Breast epithelium (tissue), 4 donors: Measurements from ENCODE around the gene SRRM3. TPM values are rescaled to one million over a fixed set of nuclear protein-coding genes. Genes with fewer than 3 reads are reported as not detected.
A peak's percentile ranks its signal among the peaks of the same experiment; 100 is the strongest.
"Not testable (repeated sequence)": the region's sequence is repeated elsewhere in the genome, so short reads cannot be mapped to it uniquely, and the experiment has no call there.

Experiments used
- DNase-seq, 2 donors: peaks; one replicate each; pipeline ENCODE4 v3.0.0-alpha.2; 2019; ENCODE audit warnings: low spot score in 2 of 2
- H3K27ac ChIP-seq, 2 donors: fragments of 200-600 bp; sonication (generic) in 1 of 2; one replicate each; pipeline ENCODE4 v1.5.1; 2016 to 2019; ENCODE audit warnings: mild to moderate bottlenecking in 1 of 2
- H3K27me3 ChIP-seq, 2 donors: fragments of 200-600 bp; sonication (generic) in 1 of 2; one replicate each; pipeline versions ENCODE4 v1.5.1 to v1.6.0; 2017 to 2019; ENCODE audit warnings: control low read depth in 1 of 2, mild to moderate bottlenecking in 1 of 2
- H3K36me3 ChIP-seq: fragments of 200-600 bp; one replicate; pipeline ENCODE4 v1.5.1; 2019
- H3K4me1 ChIP-seq, 2 donors: fragments of 200-600 bp; sonication (generic); one replicate each; pipeline ENCODE4 v1.5.1; 2016 to 2019; ENCODE audit warnings: control low read depth in 1 of 2
- H3K4me3 ChIP-seq, 3 donors: fragments of 200-600 bp; sonication (generic); 1 replicate in 2 of 3; 2 replicates in 1 of 3; pipeline ENCODE4 v1.5.1; 2016 to 2019; ENCODE audit warnings: mild to moderate bottlenecking in 3 of 3, moderate library complexity in 2 of 3
- H3K9me3 ChIP-seq, 2 donors: fragments of 200-600 bp; sonication (generic) in 1 of 2; one replicate each; pipeline ENCODE4 v1.5.1; 2016 to 2019; ENCODE audit warnings: control low read depth in 1 of 2
- CTCF ChIP-seq, 3 donors: fragments of 450-650 bp; IDR thresholded peaks; one replicate each; pipeline ENCODE4 v1.5.1; 2016 to 2017; ENCODE audit warnings: antibody characterized with exemption in 3 of 3, mild to moderate bottlenecking in 3 of 3, moderate library complexity in 3 of 3
- POLR2A ChIP-seq: fragments of 450-650 bp; IDR thresholded peaks from one replicate; pipeline ENCODE4 v1.6.1; 2016; ENCODE audit warnings: antibody characterized with exemption, mild to moderate bottlenecking, moderate library complexity
- POLR2AphosphoS5 ChIP-seq, 3 donors: sonication (generic); formaldehyde crosslinking; IDR thresholded peaks; one replicate each; pipeline ENCODE4 v1.6.1; 2017; ENCODE audit warnings: antibody characterized with exemption in 3 of 3
- intact Hi-C: fragments of 100-400 bp; cut with DNase I; formaldehyde crosslinking; loops from one replicate; pipeline ENCODE4 v1.15.1; 2023; ENCODE audit warnings: low total_unique reads
- total RNA-seq, 3 donors: library from RNA; depleted of rRNA; stranded (reverse); fragments of >200 nt; gene quantifications; one replicate each; pipeline ENCODE4 v1.1.0, GENCODE V29; 2016

Gene SRRM3
- total RNA-seq, 3 donors from 2014 or later = 3.4 to 7.9 (median 3.4) TPM

GRCh38 chr7:76333511-76334101, 131.9 kb downstream of the SRRM3 start:
- intact Hi-C loops = no loop called here
- Histone ChIP-seq H3K9me3 (no peaks in the 10 kb centered on the region), H3K4me1 (peaks cover 6 to 7% of the 10 kb centered on the region in 2 donors), H3K36me3 (no peaks in the 10 kb centered on the region), H3K27me3 (no peaks in the 10 kb centered on the region), H3K4me3 (no peak overlapping the region), H3K27ac (peak overlapping the region in 1 of 2 donors; percentile 4)
- DNase-seq = no peak
- TF ChIP-seq POLR2AphosphoS5 (IDR thresholded peaks at IDR 0.05) (peak in 1 of 3 donors; percentile 19), CTCF (IDR thresholded peaks at IDR 0.05) (no peak)

- H3K27me3 ChIP-seq = no peaks in the 10 kb centered on the region
- intact Hi-C loops = no loop called here
- H3K36me3 ChIP-seq = no peaks in the 10 kb centered on the region
- no peak overlapping the region for H3K27ac ChIP-seq
- no peaks in the 10 kb centered on the region for H3K9me3 ChIP-seq
- TF ChIP-seq CTCF (IDR thresholded peaks at IDR 0.05) (no peak), POLR2A (no peak), POLR2AphosphoS5 (IDR thresholded peaks at IDR 0.05) (no peak)
- no peak for DNase-seq
- peaks cover 6 to 7% of the 10 kb centered on the region in 2 donors for H3K4me1 ChIP-seq
- no peak overlapping the region for H3K4me3 ChIP-seq
Observed at GRCh38 chr7:76334320-76334967, 132.7 kb downstream of the SRRM3 start.

- H3K4me1 ChIP-seq, H3K9me3 ChIP-seq, DNase-seq, H3K36me3 ChIP-seq, H3K27ac ChIP-seq, H3K4me3 ChIP-seq, H3K27me3 ChIP-seq, intact Hi-C loops: not testable (repeated sequence)
Observed at GRCh38 chr7:76335417-76335816, 133.7 kb downstream of the SRRM3 start.

- no peak for DNase-seq
- H3K4me3 ChIP-seq = no peak overlapping the region
- no peaks in the 10 kb centered on the region for H3K27me3 ChIP-seq
- TF ChIP-seq POLR2A (no peak), CTCF (IDR thresholded peaks at IDR 0.05) (no peak), POLR2AphosphoS5 (IDR thresholded peaks at IDR 0.05) (no peak)
- no peaks in the 10 kb centered on the region for H3K36me3 ChIP-seq
- H3K4me1 ChIP-seq = peaks cover 6 to 7% of the 10 kb centered on the region in 2 donors
- intact Hi-C loops = no loop called here
- H3K27ac ChIP-seq = no peak overlapping the region
- no peaks in the 10 kb centered on the region for H3K9me3 ChIP-seq
Observed at GRCh38 chr7:76336094-76336493, 134.4 kb downstream of the SRRM3 start.

Other genes starting within 250 kb of the SRRM3 start
- gene TMEM120A, start 207.3 kb upstream of the SRRM3 start, total RNA-seq = 10 to 100 TPM; 27.2 to 52.0 (median 42.9) TPM
- 10 to 100 TPM; 27.5 to 38.3 (median 28.3) TPM for gene STYXL1, start 153.9 kb upstream of the SRRM3 start, total RNA-seq
- gene MDH2, start 153.8 kb upstream of the SRRM3 start, total RNA-seq = 10 to 100 TPM; 52.0 to 63.3 (median 61.8) TPM
- 100 to 1,000 TPM; 210 to 264 (median 211) TPM for gene HSPB1, start 100.8 kb downstream of the SRRM3 start, total RNA-seq
- gene YWHAG, start 157.1 kb downstream of the SRRM3 start, total RNA-seq = 100 to 1,000 TPM in 1 of 3 donors, 10 to 100 TPM in 2; 58.7 to 128 (median 63.7) TPM
- gene SSC4D, start 207.8 kb downstream of the SRRM3 start, total RNA-seq = 1 to 10 TPM in 2 of 3 donors, not detected in 1; 1.9 to 2.6 TPM
- 1 to 10 TPM; 1.4 to 2.9 (median 2.0) TPM for gene ZP3, start 223.1 kb downstream of the SRRM3 start, total RNA-seq